Transverse colon (tissue), 4 donors: ENCODE results near the gene MMP12.

ENCODE experiments used
- CTCF ChIP-seq, 5 experiments: fragments of 200-600 bp in 3 of 5; fragments of 450-650 bp in 2 of 5; sonication (generic) in 3 of 5; IDR thresholded peaks; 1 replicate in 2 of 5; 2 replicates in 3 of 5; pipeline ENCODE4 v1.5.1; 2016 to 2017; ENCODE audit warnings: antibody characterized with exemption in 5 of 5, inconsistent platforms in 3 of 5, mild to moderate bottlenecking in 2 of 5, moderate library complexity in 1 of 5
- POLR2A ChIP-seq: fragments of 450-650 bp; IDR thresholded peaks from one replicate; pipeline ENCODE4 v1.6.1; 2016; ENCODE audit warnings: antibody characterized with exemption, mild to moderate bottlenecking, moderate library complexity
- POLR2AphosphoS5 ChIP-seq, 3 donors: sonication (generic); formaldehyde crosslinking; IDR thresholded peaks; one replicate each; pipeline ENCODE4 v1.6.1; 2016; ENCODE audit warnings: antibody characterized with exemption in 3 of 3

DNA sequence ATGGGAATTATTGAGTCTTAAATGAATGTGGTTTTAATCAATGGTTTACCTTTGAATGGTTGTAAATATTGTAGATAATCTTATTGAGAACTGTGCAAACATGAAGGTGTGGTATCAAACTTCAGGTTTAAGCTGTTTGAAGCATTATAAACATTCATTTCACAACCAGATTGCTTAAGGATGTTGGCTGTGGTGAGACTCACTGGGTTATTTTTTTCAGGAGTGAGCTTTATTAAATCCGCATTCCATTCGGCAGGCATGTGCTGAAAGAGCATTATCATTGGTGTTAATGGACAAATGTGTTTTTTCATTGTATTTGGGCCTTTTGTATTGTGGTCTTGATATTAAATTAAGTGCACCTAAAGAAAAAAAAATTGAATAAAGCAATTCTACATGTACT, 41.1 kb downstream of the MMP12 start:
- TF ChIP-seq POLR2AphosphoS5 (IDR thresholded peaks at IDR 0.05) (no peak), POLR2A (no peak), CTCF (IDR thresholded peaks at IDR 0.05) (no peak)
